Stimulated activated CD8-positive, alpha-beta memory T cell treated with anti-CD3 and anti-CD28 coated beads, Interleukin-7, amount 100 ng/mL, for 4 hours (primary cell): Measurements from ENCODE around the gene KSR2.
"Not testable (repeated sequence)": the region's sequence is repeated elsewhere in the genome, so short reads cannot be mapped to it uniquely, and the experiment has no call there.

Experiments used
- DNase-seq, 2 donors: peaks; one replicate each; pipeline ENCODE4 v3.0.0-alpha.2; 2020; ENCODE audit warnings: low read depth in 2 of 2

Gene KSR2

GRCh38 chr12:117967512-117967911 lies 1.3 kb downstream of the KSR2 start:
- no peak for DNase-seq

- DNase-seq = no peak
These were observed 1.7 kb downstream of the KSR2 start for GRCh38 chr12:117967043-117967442.

- DNase-seq = no peak
These were observed 2.3 kb downstream of the KSR2 start for GRCh38 chr12:117966511-117966910.

GRCh38 chr12:117963836-117964235 lies 5.0 kb downstream of the KSR2 start:
- DNase-seq = no peak

GRCh38 chr12:117936722-117937484 lies 31.9 kb downstream of the KSR2 start:
- DNase-seq = no peak

- no peak for DNase-seq
These were observed 35.2 kb downstream of the KSR2 start for GRCh38 chr12:117933545-117933944.

- no peak for DNase-seq
These were observed 42.3 kb downstream of the KSR2 start for GRCh38 chr12:117926391-117926899.

- no peak for DNase-seq
These were observed 46.6 kb downstream of the KSR2 start for GRCh38 chr12:117921929-117922777.

GRCh38 chr12:117919479-117919878 lies 49.3 kb downstream of the KSR2 start:
- no peak for DNase-seq

- no peak for DNase-seq
These were observed 54.1 kb downstream of the KSR2 start for GRCh38 chr12:117914686-117915085.

GRCh38 chr12:117912756-117913155 lies 56.0 kb downstream of the KSR2 start:
- DNase-seq = no peak

GRCh38 chr12:117908411-117908810 lies 60.4 kb downstream of the KSR2 start:
- DNase-seq = no peak

- DNase-seq = no peak
These were observed 61.6 kb downstream of the KSR2 start for GRCh38 chr12:117907108-117907689.

GRCh38 chr12:117904051-117904450 lies 64.7 kb downstream of the KSR2 start:
- DNase-seq = no peak

- DNase-seq = no peak
These were observed 65.5 kb downstream of the KSR2 start for GRCh38 chr12:117903110-117903840.

- no peak for DNase-seq
These were observed 67.2 kb downstream of the KSR2 start for GRCh38 chr12:117901631-117902030.

GRCh38 chr12:117900561-117900960 lies 68.2 kb downstream of the KSR2 start:
- no peak for DNase-seq

- no peak for DNase-seq
These were observed 71.2 kb downstream of the KSR2 start for GRCh38 chr12:117897372-117898161.

GRCh38 chr12:117896009-117896408 lies 72.8 kb downstream of the KSR2 start:
- no peak for DNase-seq

GRCh38 chr12:117892441-117892840 lies 76.3 kb downstream of the KSR2 start:
- no peak for DNase-seq

GRCh38 chr12:117891265-117891664 lies 77.5 kb downstream of the KSR2 start:
- not testable (repeated sequence) for DNase-seq
